Medulla oblongata (tissue), 1 donor: ENCODE data around the gene ZNF580.

Experiments
- DNase-seq: peaks from one replicate; pipeline ENCODE4 v3.0.0-alpha.2; 2015; ENCODE audit errors: extremely low spot score

The ZNF580 gene

DNA sequence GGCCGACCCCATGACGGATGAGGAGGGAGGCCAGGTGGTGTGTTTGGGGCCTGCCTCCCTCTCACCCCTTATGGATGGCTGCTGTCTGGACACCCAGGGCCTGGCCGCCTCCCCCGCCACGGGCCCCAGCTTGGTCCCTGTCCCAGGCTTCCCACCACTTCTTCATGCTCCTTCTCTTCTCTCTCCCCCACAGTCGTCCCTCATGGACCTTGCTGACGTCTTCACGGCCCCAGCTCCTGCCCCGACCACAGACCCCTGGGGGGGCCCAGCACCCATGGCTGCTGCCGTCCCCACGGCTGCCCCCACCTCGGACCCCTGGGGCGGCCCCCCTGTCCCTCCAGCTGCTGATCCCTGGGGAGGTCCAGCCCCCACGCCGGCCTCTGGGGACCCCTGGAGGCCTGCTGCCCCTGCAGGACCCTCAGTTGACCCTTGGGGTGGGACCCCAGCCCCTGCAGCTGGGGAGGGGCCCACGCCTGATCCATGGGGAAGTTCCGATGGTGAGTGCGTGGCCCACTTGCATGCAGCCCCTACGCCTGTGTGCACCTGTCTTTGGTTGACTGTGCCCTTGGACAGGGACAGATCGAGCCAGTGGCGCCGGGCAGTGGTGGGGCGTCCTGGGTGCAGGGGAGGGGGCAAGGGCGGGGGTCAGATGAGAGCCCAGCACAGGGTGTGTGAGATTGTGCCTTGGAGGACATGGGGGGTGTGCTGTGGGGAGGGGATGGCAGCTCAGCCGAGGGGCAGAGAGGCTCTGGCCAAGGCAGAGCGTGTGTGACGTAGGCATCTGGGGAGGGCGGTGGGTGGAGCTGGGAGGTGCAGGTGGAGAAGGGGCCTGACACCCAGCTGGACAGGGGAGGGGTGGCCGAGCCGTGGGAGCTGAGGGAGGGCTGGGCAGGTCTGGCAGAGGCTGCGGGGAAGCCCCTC lies 51.0 kb downstream of the ZNF580 start:
- no peak for DNase-seq

DNA sequence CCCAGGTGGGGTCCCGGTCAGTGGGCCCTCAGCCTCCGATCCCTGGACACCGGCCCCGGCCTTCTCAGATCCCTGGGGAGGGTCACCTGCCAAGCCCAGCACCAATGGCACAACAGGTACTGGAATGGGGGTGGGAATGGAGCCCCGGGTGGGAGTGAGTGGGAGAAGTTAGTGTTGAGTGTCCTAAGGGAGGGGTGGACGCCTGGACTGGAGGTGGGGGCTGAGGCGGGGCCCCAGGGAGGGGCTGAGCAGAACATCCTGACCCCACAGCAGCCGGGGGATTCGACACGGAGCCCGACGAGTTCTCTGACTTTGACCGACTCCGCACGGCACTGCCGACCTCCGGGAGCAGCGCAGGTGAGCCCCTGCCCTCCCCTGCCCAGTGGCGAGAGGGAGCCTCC lies 51.9 kb downstream of the ZNF580 start:
- DNase-seq, result no peak
